Measurements from ENCODE around the gene BOLA1.
"Not testable (repeated sequence)": the region's sequence is repeated elsewhere in the genome, so short reads cannot be mapped to it uniquely, and the experiment has no call there.

BOLA1 gene

DNA sequence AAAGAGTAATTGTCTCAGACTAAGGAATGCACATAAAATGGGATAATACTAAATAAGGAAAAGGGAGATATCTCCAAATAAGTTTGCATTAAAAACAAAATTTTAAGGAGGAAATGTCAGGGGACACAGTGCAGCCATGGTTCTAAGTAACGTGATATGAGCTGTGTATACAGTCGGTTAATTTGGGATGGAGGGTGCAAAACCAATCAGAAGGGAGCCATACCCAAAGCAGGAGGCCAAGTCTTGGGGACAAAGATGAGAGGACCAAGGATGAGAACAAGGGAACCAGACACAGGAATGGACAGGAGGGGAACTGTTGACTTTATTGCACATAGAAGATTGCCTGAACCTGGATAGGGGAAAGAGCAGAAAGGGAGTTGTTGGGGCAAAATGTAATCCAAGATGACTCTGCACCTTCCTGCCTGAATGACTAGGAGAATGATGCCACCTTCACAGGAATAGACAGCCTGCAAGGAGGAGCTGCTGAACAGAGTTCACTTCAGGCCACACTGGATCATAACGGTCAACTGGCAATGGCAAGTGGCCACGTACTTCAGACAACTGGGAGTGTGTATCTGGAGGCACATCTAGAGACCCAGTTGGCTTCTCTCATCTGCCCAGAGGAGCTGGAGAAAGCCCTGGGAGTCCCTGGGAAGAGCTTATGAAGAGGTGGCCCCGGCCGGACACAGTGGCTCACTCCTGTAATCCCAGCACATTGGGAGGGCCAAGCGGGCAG is 22.0 kb upstream of the BOLA1 start:
- no peak overlapping the region for H3K9ac ChIP-seq (ENCODE audit: low read length)
- no peaks in the 10 kb centered on the region for H3K9me3 ChIP-seq (ENCODE audit: control insufficient read depth, low read depth, low read length)
- no peaks in the 10 kb centered on the region for H3K4me1 ChIP-seq (ENCODE audit: control insufficient read depth, low read depth, low read length)
- H3K4me3 ChIP-seq (ENCODE audit: low read length), result no peak overlapping the region
- H3K27ac ChIP-seq (ENCODE audit: low read length), result no peak overlapping the region
- no peaks in the 10 kb centered on the region for H3K27me3 ChIP-seq (ENCODE audit: control insufficient read depth, insufficient read depth, low read length)
- H3K36me3 ChIP-seq (ENCODE audit: control insufficient read depth, low read depth, low read length), result no peaks in the 10 kb centered on the region

DNA sequence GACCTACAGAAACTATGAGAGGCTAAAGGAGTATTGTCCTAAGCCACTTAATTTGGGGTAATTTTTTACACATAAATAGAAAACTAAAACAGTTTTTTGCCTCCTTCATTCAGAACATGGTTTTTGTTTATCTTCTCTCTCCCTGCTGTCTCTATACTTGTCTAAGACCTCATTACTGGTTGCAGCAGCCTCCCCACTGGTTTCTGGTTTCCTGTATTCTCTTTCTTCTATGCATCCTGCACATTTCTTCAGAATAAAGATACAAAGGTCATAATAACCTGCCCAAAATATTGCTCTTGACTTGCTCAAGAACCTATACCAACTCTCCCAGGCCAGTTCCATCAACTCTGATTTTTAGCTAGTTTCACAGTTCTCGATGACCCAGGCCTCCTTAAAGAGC is 19.8 kb upstream of the BOLA1 start:
- Histone ChIP-seq H3K9ac (ENCODE audit: low read length) (no peak overlapping the region), H3K36me3 (ENCODE audit: control insufficient read depth, low read depth, low read length) (no peaks in the 10 kb centered on the region), H3K4me1 (ENCODE audit: control insufficient read depth, low read depth, low read length) (peaks cover 6% of the 10 kb centered on the region), H3K9me3 (ENCODE audit: control insufficient read depth, low read depth, low read length) (no peaks in the 10 kb centered on the region), H3K4me3 (ENCODE audit: low read length) (no peak overlapping the region), H3K27ac (ENCODE audit: low read length) (no peak overlapping the region), H3K27me3 (ENCODE audit: control insufficient read depth, insufficient read depth, low read length) (no peaks in the 10 kb centered on the region)

DNA sequence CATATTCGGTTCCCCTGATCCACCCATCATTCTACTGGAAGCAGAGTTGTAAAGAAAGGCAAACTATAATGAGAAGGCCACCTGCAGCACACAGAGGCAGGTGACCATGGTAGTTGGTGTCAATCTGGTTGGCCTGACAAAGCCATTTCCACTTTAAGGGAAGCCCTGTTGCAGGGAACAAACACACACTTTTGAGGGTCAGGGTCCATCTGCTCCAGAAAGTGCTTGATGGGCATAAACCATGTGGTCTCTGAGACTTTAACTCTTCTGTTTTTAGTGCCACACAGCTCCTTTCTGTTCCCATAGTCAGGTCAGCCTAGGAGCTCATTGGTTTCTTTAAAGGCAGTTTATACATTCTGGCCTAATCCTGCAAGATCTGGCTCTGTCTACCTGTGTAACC is 17.5 kb upstream of the BOLA1 start:
- no peaks in the 10 kb centered on the region for H3K27me3 ChIP-seq (ENCODE audit: control insufficient read depth, insufficient read depth, low read length)
- no peak overlapping the region for H3K27ac ChIP-seq (ENCODE audit: low read length)

DNA sequence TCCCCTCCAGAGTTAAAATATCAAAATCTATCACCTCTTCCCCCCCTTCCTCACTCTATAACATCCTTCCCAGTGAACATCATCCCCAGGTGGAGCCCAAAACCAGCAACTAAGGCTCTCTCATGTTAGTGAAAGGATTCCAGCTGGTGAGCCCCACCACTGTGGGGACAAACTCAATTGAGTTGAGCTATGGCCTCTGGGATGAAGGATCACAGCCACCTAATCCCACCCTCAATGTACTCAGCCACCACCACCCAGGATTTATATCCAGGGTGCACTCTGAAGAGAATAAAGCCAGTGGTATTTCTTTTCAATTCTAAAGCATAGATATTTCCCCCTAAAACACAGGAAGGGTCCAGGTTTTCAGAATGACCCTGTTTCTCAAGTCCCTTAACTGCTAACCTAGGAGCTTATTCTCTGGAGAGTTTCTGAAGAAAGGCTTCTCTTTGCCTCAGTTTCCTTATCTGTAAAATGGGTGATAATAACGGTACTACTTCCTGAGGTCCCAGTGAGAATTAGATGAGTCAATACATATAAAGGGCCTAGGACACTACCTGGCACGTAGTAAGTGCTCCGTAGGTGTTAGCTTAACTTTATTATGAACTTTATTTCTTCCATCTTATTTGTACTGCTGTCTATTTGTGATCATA is 15.6 kb upstream of the BOLA1 start:
- Histone ChIP-seq H3K4me1 (ENCODE audit: control insufficient read depth, low read depth, low read length) (peaks cover 13% of the 10 kb centered on the region), H3K27ac (ENCODE audit: low read length) (no peak overlapping the region), H3K36me3 (ENCODE audit: control insufficient read depth, low read depth, low read length) (no peaks in the 10 kb centered on the region), H3K9me3 (ENCODE audit: control insufficient read depth, low read depth, low read length) (no peaks in the 10 kb centered on the region), H3K4me3 (ENCODE audit: low read length) (no peak overlapping the region), H3K9ac (ENCODE audit: low read length) (no peak overlapping the region), H3K27me3 (ENCODE audit: control insufficient read depth, insufficient read depth, low read length) (no peaks in the 10 kb centered on the region)

More for the DNA sequence above, 17.5 kb upstream of the BOLA1 start:
- Histone ChIP-seq H3K36me3 (ENCODE audit: control insufficient read depth, low read depth, low read length) (no peaks in the 10 kb centered on the region), H3K4me1 (ENCODE audit: control insufficient read depth, low read depth, low read length) (peaks cover 13% of the 10 kb centered on the region), H3K4me3 (ENCODE audit: low read length) (no peak overlapping the region), H3K9ac (ENCODE audit: low read length) (no peak overlapping the region), H3K9me3 (ENCODE audit: control insufficient read depth, low read depth, low read length) (no peaks in the 10 kb centered on the region)

DNA sequence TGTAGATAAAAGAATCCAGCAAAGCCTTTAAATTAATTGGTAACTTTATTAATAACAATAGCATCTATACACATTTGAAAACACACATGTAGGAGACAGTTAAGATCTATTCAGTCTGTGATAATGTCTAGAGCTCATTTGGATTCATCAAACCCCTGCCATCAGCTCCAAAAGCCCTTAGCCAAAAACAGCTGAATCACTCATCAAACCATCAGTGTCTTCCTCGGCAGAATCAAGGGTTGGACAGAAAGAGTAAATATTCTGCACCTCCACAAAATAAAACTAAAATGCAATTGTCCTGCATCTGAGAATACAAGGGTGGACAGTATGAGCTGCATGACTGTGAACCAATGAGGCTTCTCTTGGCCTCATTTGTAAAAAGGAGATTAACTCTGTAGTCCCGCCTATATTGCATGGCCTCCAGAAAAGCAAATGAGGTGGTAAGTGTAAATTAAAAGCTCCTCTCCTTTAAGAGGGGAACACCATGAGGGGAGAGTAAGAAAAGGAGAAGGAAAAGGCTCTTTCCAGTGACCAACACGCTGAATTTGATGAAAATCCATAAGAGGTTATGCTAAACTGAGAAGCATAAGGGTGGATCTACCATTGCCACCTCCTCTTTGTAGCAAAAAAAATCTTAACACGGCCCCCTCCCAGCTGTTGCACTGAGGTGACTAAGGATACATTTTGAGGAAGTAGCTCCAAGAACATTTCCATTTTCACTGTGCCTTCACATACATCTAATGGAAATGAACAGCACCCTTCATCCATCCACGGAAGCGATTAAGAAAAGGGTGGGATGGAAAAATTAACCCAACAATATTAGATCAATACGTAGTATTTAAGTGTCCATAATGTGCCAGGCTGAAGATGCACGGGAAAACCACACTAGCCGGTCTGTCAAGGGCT is 14.7 kb upstream of the BOLA1 start:
- peak overlapping the region; percentile 87 for H3K27ac ChIP-seq (ENCODE audit: low read length)
- H3K4me1 ChIP-seq (ENCODE audit: control insufficient read depth, low read depth, low read length), result peaks cover 17% of the 10 kb centered on the region
- peak overlapping the region; percentile 98 for H3K4me3 ChIP-seq (ENCODE audit: low read length)
- H3K9ac ChIP-seq (ENCODE audit: low read length), result peak overlapping the region; percentile 98
- no peaks in the 10 kb centered on the region for H3K27me3 ChIP-seq (ENCODE audit: control insufficient read depth, insufficient read depth, low read length)
- H3K36me3 ChIP-seq (ENCODE audit: control insufficient read depth, low read depth, low read length), result no peaks in the 10 kb centered on the region
- H3K9me3 ChIP-seq (ENCODE audit: control insufficient read depth, low read depth, low read length), result no peaks in the 10 kb centered on the region

DNA sequence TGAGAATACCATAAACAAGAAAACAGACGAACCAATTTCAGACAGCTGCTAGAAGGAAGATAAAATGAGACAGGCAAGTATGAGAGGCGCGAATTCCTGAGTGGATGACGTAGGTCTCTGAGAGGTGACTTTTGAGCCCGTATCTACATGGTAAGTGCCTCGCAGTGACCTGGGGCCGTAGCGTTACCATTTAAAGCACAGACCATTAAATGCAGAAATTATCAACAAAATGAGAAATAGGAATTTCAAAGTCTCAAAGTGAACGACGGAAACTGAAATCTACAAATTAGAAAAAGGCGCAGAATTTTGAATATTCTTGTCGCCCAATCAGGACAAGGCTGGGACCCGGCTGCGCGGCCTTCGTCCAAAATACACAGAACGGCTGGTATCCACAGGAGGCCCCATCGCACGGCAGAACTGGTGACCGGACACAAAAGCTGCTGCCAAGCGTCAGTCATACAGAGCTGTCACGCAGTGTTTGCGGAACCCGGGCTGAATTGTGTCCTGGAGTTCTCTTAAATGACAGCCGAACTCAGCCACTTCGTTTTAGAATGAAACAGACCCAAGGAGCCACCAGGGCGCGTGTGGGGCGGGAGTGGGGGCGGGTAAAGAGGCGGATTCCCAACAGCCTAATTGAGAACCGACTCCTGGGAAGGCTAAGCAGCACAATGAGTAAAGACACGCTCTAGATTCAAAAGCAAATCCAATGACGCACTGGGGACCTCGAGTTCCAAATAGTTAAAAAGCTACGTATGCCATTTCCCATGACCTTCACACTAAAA is 13.8 kb upstream of the BOLA1 start:
- H3K9me3 ChIP-seq (ENCODE audit: control insufficient read depth, low read depth, low read length), result no peaks in the 10 kb centered on the region
- peaks cover 17% of the 10 kb centered on the region for H3K4me1 ChIP-seq (ENCODE audit: control insufficient read depth, low read depth, low read length)
- H3K27ac ChIP-seq (ENCODE audit: low read length), result peak overlapping the region; percentile 87
- H3K4me3 ChIP-seq (ENCODE audit: low read length), result peak overlapping the region; percentile 98
- no peaks in the 10 kb centered on the region for H3K27me3 ChIP-seq (ENCODE audit: control insufficient read depth, insufficient read depth, low read length)
- H3K9ac ChIP-seq (ENCODE audit: low read length), result peak overlapping the region; percentile 98
- no peaks in the 10 kb centered on the region for H3K36me3 ChIP-seq (ENCODE audit: control insufficient read depth, low read depth, low read length)

DNA sequence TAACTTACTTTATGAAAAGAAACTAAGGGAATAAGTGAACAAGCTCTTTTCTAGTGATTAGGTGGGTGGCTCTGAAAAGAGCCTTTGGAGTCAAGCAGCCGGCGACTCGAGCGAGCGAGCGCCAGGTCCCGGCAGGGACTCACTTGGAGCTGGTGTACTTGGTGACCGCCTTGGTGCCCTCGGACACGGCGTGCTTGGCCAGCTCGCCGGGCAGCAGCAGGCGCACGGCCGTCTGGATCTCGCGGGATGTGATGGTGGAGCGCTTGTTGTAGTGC is 13.3 kb upstream of the BOLA1 start:
- Histone ChIP-seq H3K9ac (ENCODE audit: low read length) (peak overlapping the region; percentile 98), H3K4me1 (ENCODE audit: control insufficient read depth, low read depth, low read length) (peaks cover 17% of the 10 kb centered on the region), H3K27ac (ENCODE audit: low read length) (peak overlapping the region; percentile 87), H3K4me3 (ENCODE audit: low read length) (peak overlapping the region; percentile 98)
- not testable (repeated sequence) for H3K36me3 ChIP-seq (ENCODE audit: control insufficient read depth, low read depth, low read length); H3K27me3 ChIP-seq (ENCODE audit: control insufficient read depth, insufficient read depth, low read length); H3K9me3 ChIP-seq (ENCODE audit: control insufficient read depth, low read depth, low read length)

DNA sequence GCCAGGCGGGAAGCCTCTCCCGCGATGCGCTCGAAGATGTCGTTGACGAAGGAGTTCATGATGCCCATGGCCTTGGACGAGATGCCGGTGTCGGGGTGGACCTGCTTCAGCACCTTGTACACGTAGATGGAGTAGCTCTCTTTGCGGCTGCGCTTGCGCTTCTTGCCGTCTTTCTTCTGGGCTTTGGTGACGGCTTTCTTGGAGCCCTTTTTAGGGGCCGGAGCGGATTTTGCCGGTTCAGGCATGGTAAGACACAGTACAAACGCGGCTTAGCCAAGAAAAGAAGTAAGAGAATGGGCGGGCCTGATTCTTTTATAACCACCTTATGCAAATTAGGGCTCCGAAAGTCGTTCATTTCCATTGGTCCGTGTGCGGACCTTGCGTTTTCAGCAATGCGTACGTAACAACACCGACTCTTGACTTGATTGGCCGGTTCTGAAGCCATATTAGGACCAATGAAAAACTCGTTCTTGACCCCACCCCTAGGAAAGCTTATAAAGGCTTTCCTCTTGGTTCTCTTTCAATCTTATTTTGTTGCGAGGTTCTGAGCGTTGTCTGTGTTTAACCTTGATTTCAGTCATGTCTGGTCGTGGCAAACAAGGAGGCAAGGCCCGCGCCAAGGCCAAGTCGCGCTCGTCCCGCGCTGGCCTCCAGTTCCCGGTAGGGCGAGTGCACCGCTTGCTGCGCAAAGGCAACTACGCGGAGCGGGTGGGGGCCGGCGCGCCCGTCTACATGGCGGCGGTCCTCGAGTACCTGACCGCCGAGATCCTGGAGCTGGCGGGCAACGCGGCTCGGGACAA is 12.8 kb upstream of the BOLA1 start:
- Histone ChIP-seq H3K9ac (ENCODE audit: low read length) (peak overlapping the region; percentile 98), H3K4me3 (ENCODE audit: low read length) (peak overlapping the region; percentile 98), H3K27me3 (ENCODE audit: control insufficient read depth, insufficient read depth, low read length) (no peaks in the 10 kb centered on the region), H3K4me1 (ENCODE audit: control insufficient read depth, low read depth, low read length) (peaks cover 17% of the 10 kb centered on the region), H3K27ac (ENCODE audit: low read length) (peak overlapping the region; percentile 98), H3K9me3 (ENCODE audit: control insufficient read depth, low read depth, low read length) (no peaks in the 10 kb centered on the region), H3K36me3 (ENCODE audit: control insufficient read depth, low read depth, low read length) (no peaks in the 10 kb centered on the region)

DNA sequence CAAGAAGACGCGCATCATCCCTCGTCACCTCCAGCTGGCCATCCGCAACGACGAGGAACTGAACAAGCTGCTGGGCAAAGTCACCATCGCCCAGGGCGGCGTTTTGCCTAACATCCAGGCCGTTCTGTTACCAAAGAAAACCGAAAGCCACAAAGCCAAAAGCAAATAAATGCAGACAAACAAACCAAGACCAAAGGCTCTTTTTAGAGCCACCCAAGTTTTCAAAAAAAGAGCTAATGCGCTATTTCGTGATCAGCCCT is 12.2 kb upstream of the BOLA1 start:
- H3K36me3 ChIP-seq (ENCODE audit: control insufficient read depth, low read depth, low read length); H3K9me3 ChIP-seq (ENCODE audit: control insufficient read depth, low read depth, low read length); H3K27me3 ChIP-seq (ENCODE audit: control insufficient read depth, insufficient read depth, low read length): not testable (repeated sequence)
- peak overlapping the region; percentile 98 for H3K4me3 ChIP-seq (ENCODE audit: low read length)
- H3K27ac ChIP-seq (ENCODE audit: low read length), result peak overlapping the region; percentile 98
- H3K9ac ChIP-seq (ENCODE audit: low read length), result peak overlapping the region; percentile 98
- H3K4me1 ChIP-seq (ENCODE audit: control insufficient read depth, low read depth, low read length), result peaks cover 17% of the 10 kb centered on the region

DNA sequence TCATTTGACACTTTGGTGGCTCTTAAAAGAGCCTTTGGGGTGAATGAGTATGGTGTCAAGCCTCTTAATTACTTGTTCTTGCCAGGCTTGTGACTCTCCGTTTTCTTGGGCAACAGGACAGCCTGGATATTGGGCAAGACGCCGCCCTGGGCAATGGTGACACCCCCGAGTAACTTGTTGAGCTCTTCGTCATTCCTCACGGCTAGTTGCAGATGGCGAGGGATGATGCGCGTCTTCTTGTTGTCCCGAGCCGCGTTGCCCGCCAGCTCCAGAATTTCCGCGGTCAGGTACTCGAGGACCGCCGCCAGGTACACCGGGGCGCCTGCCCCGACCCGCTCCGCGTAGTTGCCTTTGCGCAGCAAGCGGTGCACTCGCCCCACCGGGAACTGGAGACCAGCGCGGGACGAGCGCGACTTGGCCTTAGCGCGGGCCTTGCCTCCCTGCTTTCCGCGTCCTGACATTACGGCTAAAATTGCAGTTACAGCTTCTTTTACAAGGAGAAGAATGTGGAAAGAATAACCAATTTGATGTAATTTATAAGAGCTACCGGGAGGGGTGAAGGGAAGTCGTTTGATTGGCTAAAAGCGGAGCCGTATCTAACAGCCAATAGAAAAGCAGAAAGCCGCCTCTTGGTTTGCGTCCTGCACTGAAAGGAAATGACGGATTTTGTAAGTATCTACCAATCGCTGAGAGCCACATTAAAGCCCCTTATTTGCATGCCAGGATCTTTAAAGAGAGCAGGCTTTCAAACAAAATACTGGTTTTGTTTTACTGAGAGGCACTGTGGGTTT is 11.7 kb upstream of the BOLA1 start:
- no peaks in the 10 kb centered on the region for H3K27me3 ChIP-seq (ENCODE audit: control insufficient read depth, insufficient read depth, low read length)
- no peaks in the 10 kb centered on the region for H3K9me3 ChIP-seq (ENCODE audit: control insufficient read depth, low read depth, low read length)
- H3K4me3 ChIP-seq (ENCODE audit: low read length), result peak overlapping the region; percentile 98
- H3K4me1 ChIP-seq (ENCODE audit: control insufficient read depth, low read depth, low read length), result peaks cover 17% of the 10 kb centered on the region
- no peaks in the 10 kb centered on the region for H3K36me3 ChIP-seq (ENCODE audit: control insufficient read depth, low read depth, low read length)
- peak overlapping the region; percentile 98 for H3K27ac ChIP-seq (ENCODE audit: low read length)
- peak overlapping the region; percentile 98 for H3K9ac ChIP-seq (ENCODE audit: low read length)
